T1000 (cell line): ENCODE data around the gene DSCAML1.

ENCODE experiments used
- DNase-seq: peaks from one replicate; lab custom pipeline; 2025; ENCODE audit warnings: mixed read lengths; lab: John Stamatoyannopoulos, UW

Gene DSCAML1

GRCh38 chr11:117610901-117611300 lies 186.1 kb downstream of the DSCAML1 start:
- DNase-seq, result no peak

- DNase-seq, result no peak
Measured at GRCh38 chr11:117610045-117610444, 187.0 kb downstream of the DSCAML1 start.

- DNase-seq, result no peak
Measured at GRCh38 chr11:117607449-117607848, 189.6 kb downstream of the DSCAML1 start.

- no peak for DNase-seq
Measured at GRCh38 chr11:117606790-117607189, 190.2 kb downstream of the DSCAML1 start.

DNA sequence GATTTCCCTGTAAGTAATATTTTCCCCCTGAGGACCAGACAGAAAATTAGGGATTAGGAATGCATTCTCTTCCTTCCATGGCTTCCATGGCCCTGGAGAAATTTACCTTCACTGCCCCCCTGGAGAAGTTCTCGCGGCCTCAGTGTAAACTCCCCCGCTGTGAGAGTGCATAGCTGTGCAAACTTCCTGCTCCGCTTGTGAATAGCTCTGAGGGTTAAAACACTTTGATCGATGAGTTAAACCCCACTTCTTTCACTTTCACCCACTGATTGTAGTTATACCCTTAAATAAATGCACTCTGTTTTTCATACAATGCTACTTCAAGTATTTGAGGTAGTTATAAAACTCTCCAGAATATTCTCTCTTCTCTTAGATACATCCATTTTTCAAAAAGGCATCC lies 190.8 kb downstream of the DSCAML1 start:
- DNase-seq, result no peak

- no peak for DNase-seq
Measured at GRCh38 chr11:117605331-117605730, 191.7 kb downstream of the DSCAML1 start.

DNA sequence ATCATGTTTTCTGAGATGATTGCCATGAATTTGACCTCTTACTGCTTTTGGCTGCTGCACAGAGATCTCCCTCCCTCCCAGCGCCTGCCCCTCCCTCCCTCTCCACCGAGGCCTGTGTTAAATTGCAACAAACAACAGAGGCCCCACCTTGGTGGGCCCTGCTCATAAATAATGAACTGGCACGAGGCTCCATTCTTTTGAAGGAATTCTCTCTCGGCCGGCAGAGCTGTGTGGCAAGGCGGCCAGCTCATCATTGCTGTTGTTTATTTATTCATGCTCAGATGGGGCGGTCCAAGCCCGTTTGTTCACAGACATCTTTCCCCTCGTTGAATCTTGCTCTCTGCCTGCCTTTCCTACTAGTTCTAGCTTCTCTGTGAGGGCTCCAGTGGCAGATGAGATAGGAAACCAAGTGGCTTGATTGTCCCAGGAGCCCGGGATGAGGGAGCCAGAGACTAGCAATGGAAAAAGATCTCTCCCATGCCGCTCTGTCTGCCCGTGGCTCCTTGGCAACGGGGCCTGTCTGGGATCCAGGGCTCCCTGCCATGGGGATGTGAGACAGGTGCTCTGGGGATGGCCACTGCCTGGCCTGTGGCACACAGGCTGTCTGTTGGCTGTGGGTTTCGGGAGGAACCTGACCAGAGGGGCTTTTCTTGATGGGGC lies 192.6 kb downstream of the DSCAML1 start:
- no peak for DNase-seq

DNA sequence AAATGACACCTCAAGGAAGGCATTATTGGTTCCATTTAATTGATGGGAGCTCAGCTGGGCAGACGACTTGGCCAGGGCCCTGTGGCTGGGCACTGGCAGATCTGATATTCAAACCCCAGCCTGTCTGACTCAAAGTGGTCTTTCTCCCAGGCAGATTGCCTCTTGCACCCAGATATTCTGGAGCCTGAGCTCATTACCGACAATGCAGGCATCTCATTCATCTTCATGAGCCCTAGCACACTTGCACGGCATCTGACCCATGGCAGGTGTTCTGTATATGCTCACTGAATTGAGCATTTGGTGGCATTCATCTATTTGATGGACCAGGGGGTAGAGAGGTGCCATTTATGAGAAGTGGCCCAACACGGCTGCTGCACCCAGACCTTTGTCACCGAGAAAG lies 193.1 kb downstream of the DSCAML1 start:
- no peak for DNase-seq

DNA sequence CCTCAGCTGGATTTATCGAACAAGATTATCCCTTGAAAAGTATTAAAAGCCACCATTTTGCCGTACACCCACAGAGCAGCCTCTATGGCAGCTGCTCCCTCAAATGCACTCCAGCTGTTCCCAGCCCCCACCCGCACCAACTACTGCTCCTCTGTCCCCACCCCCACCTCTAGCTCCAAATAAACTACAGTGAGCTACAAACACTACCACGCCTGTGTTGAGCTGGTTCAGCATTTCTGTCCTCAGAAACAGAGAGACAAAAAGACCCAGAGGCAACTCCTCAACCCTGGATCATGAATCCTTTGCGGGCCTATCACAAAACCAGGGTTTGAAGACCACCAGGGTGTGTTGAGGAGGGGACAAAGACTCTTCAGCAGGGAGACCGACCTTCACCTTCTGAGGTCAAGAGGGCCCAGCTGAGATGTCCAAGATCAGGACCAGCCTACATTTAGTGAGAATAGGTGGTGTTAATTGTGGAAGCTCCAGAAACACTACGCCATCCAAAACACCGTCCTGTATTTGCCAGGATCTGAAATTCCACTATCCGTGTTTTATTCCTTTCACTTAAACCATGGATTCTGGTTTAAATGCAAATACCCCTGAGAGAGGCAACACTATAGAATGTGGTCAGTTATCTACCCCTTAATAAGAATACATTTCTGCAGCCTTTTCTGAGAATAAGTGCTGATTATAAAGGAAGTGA lies 195.9 kb downstream of the DSCAML1 start:
- DNase-seq, result no peak

DNA sequence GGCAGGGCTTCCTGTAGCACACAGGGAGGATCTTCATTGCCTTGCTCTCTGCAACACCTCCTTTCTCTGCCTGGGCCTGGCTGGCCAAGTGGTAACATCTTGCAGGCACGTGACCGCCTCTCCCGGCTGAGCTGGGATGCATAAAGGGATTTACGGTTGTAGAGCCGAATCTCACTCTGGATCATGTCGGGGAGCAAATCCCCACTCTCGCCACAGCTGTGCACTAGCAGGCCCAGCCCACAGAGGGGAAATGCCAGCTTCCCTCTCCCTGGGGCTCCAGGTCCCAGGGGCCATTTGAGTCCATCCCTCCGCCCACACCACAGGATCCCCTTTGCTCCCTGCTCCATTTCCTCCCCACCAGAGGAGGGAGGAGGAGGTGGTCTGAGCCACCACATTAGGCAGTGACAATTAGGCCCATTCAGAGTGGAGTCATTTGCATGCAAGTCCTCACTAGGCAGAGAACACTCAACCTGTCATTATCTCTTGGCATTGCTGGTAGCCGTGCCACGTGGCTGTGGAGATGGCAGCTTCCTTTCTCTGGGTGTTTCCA lies 196.7 kb downstream of the DSCAML1 start:
- no peak for DNase-seq

DNA sequence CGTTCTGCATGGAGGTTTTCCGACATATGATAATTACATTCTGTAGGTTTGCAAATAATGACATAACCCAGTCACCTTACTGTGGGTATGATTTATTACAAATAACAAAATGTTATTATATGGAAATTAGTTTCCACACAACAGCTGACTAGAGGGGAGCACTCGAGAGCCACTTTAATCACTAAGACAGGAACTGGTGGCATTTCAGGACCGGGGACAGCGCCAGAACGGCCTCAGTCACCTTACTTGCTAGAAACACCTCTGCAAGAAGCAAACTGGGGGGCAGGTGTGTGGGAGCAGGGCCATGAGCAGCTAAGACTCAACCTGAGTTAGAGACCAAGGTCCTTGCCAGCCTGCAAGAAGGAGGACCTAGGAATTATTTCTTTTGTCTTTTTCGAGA lies 199.9 kb downstream of the DSCAML1 start:
- no peak for DNase-seq

DNA sequence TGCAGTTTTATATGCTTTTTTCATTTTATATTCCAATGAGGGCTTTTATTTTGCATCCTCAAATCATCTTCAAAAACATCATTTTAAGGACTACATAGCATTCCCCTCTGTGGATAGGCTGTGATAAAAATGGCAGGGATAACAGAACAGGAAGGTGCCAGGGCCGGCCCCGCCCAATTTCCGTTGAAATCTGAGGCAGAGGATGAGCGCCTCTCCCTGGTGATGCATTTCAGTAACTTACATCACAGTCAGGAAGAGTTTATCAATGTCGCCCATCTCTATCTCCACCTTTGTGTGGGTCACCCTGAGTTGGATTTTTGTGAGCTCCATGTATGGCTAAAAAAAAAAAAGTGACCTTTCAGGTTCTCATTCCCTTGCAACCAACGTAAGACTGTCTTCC lies 201.6 kb downstream of the DSCAML1 start:
- DNase-seq, result no peak

DNA sequence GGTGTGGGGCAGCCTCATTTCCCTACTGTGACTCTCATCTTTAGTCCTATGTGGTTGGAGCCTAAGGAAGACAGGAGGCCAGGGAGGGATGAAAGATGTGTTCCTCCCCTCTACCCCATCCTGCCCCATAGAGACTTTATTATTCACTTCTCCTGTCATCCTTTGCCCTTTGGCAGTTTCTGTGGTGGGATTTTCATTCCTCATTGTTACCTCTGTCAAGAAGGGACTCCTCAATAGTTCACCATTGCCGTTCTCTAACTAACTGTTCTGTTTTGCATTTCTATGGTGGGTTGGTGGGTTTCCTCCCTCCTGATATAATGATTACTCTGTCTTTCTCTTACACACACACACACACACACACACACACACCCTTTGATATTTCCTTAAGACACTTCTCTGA lies 202.3 kb downstream of the DSCAML1 start:
- no peak for DNase-seq

- no peak for DNase-seq
Measured at GRCh38 chr11:117593065-117593464, 204.0 kb downstream of the DSCAML1 start.

DNA sequence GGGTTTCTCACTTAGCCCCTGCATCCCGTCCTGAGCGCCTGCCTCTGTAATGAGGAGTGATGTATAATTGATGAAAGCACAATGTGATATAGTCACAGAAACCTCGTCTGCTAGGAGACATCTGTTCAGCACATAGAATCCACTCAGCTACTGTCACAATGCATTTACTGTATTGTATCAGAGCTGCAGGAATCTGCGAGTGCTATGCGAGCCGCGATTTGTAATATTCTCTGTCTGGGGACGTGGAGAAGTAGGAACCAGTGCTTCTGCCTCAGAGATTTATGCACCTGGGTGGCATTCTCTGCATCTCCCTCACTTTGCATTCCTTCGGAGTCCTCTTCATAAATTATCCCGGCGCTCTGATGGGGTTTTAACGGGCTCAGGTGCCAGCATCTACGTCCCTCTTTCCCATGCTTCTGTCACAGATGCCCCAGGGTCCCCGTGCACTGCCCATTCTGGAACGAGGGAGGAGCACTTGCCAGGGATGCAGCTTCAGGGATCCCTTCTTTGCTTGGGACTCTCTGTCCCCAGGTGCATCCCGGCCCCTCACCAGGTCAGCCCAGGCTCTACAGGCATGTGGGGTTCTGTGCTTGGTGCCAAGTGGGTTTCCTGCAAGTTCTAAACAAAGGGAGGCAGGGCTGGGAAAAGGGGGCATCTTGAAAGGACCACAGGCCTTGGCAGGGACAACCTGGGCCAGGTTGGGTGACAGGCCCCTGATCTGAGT lies 205.5 kb downstream of the DSCAML1 start:
- DNase-seq, result no peak

GRCh38 chr11:117589063-117589462 lies 208.0 kb downstream of the DSCAML1 start:
- DNase-seq, result no peak

GRCh38 chr11:117588166-117588810 lies 208.7 kb downstream of the DSCAML1 start:
- DNase-seq, result no peak

DNA sequence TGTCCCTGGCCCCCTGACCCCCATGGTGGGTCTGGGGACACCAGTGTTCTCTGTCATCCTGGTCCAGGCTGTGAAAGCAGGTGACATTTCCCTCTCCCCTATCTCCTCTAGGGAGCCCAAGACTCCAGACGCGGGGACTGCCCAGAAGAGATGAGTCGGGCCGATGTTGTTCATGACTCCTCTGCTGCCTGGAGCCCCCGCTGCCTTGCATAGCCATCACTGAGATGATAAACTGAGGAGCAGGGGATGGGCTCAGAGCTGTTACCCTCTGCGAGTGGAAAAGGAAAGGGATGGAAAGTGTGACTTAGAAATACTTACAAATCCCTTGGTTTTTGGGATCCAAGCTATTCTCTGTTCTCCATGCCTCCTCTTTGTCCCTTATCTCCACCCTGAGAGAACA lies 209.6 kb downstream of the DSCAML1 start:
- DNase-seq, result no peak

- no peak for DNase-seq
Measured at GRCh38 chr11:117586392-117586791, 210.6 kb downstream of the DSCAML1 start.

DNA sequence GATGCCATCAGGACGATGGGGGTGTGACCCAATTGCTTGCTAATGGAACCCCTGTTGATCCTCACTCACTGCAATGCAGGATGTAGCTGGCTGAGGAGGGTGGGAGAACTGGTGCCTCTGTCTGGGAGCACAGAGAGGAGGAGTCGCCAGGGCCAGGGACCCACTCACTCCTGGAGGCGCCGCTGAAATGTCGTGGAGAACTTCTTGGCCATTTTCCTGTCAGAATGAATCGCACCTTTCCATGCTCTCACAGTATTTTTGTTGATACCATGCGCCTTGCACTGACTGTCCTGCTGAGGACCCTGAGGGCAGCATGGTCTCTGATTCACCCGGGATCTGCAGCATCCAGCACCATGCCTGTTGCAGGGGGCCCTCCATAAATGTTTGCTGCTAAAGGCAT lies 211.4 kb downstream of the DSCAML1 start:
- DNase-seq, result no peak

GRCh38 chr11:117584056-117584830 lies 212.8 kb downstream of the DSCAML1 start:
- DNase-seq, result no peak
